Neural cell (in vitro differentiated cells): ENCODE results near the gene VAMP5. TPM values are rescaled to one million over a fixed set of nuclear protein-coding genes. Genes with fewer than 3 reads are reported as not detected.
"Not testable (repeated sequence)": the region's sequence is repeated elsewhere in the genome, so short reads cannot be mapped to it uniquely, and the experiment has no call there.

Experiments used
- H2AFZ ChIP-seq: fragments of 200-600, 300-800 bp; sonication (generic), shearing (Covaris generic); 2 replicates; pipeline ENCODE4 v1.6.0; 2014; ENCODE audit warnings: low read depth, mild to moderate bottlenecking, antibody characterized with exemption, low read length, moderate library complexity
- H3F3A ChIP-seq: fragments of 200-600 bp; shearing (Covaris generic); 2 replicates; pipeline ENCODE4 v1.6.1; 2016; ENCODE audit warnings: mild to moderate bottlenecking, moderate library complexity, mixed read lengths, antibody characterized with exemption, low read length; ENCODE audit not compliant: insufficient read depth, poor library complexity, severe bottlenecking
- H3K27ac ChIP-seq: fragments of 200-600, 300-800 bp; sonication (generic), shearing (Covaris generic); 2 replicates; pipeline ENCODE4 v1.5.1; 2014; ENCODE audit warnings: mild to moderate bottlenecking, low read length, moderate library complexity
- H3K27me3 ChIP-seq: fragments of 300-800, 200-600 bp; sonication (generic), shearing (Covaris generic); 2 replicates; pipeline ENCODE4 v1.6.0; 2014; ENCODE audit warnings: mild to moderate bottlenecking, low read depth, low read length, moderate library complexity; ENCODE audit not compliant: insufficient read depth
- H3K36me3 ChIP-seq: fragments of 300-800, 200-600 bp; sonication (generic), shearing (Covaris generic); 2 replicates; pipeline ENCODE4 v1.5.1; 2014; ENCODE audit warnings: mild to moderate bottlenecking, antibody characterized with exemption, low read length, moderate library complexity; ENCODE audit not compliant: insufficient read depth
- H3K4me2 ChIP-seq: fragments of 300-800, 200-600 bp; sonication (generic), shearing (Covaris generic); 2 replicates; pipeline ENCODE4 v1.6.0; 2014; ENCODE audit warnings: mild to moderate bottlenecking, low read length
- H3K4me3 ChIP-seq: fragments of 300-800, 200-600 bp; sonication (generic), shearing (Covaris generic); 2 replicates; pipeline ENCODE4 v1.5.1; 2014; ENCODE audit warnings: mild to moderate bottlenecking, low read length, moderate library complexity
- H3K79me2 ChIP-seq: fragments of 200-600 bp; shearing (Covaris generic); replicated peaks from 2 replicates; pipeline ENCODE4 v1.6.0; 2014; ENCODE audit warnings: mild to moderate bottlenecking, low read length, moderate library complexity; ENCODE audit not compliant: insufficient read depth
- H3K9ac ChIP-seq: fragments of 300-800, 200-600 bp; sonication (generic), shearing (Covaris generic); 2 replicates; pipeline ENCODE4 v1.6.1; 2016; ENCODE audit warnings: mild to moderate bottlenecking, low read length, mixed read lengths
- H3K9me2 ChIP-seq: fragments of 200-600 bp; shearing (Covaris generic); 2 replicates; pipeline ENCODE4 v1.6.1; 2016; ENCODE audit warnings: mild to moderate bottlenecking, low read length, mixed read lengths; ENCODE audit not compliant: insufficient read depth
- H3K9me3 ChIP-seq: fragments of 200-600, 300-800 bp; sonication (generic), shearing (Covaris generic); 2 replicates; pipeline ENCODE4 v1.6.1; 2016; ENCODE audit warnings: mild to moderate bottlenecking, mixed run types, low read length, moderate library complexity, mixed read lengths
- H4K20me1 ChIP-seq: fragments of 200-600 bp; shearing (Covaris generic); 2 replicates; pipeline ENCODE4 v1.6.1; 2016; ENCODE audit warnings: mild to moderate bottlenecking, mixed run types; ENCODE audit not compliant: insufficient read depth
- CTCF ChIP-seq: fragments of 450-650 bp; IDR thresholded peaks from 2 replicates; pipeline ENCODE4 v1.5.1; 2014; ENCODE audit warnings: antibody characterized with exemption, mild to moderate bottlenecking, moderate library complexity; ENCODE audit not compliant: poor library complexity, severe bottlenecking
- EP300 ChIP-seq: fragments of 450-650 bp; conservative IDR thresholded peaks from 2 replicates; pipeline ENCODE4 v1.6.1; 2014; ENCODE audit warnings: antibody characterized with exemption, mild to moderate bottlenecking, moderate library complexity; ENCODE audit not compliant: poor library complexity, severe bottlenecking
- EZH2 ChIP-seq: fragments of 200-600, 300-800 bp; shearing (Covaris generic), sonication (generic); IDR thresholded peaks from 2 replicates; pipeline ENCODE4 v1.6.1; 2014; ENCODE audit warnings: antibody characterized with exemption, low read length, borderline replicate concordance, mild to moderate bottlenecking; ENCODE audit not compliant: insufficient read depth, poor library complexity, severe bottlenecking
- MXI1 ChIP-seq: fragments of 450-650 bp; conservative IDR thresholded peaks from 2 replicates; pipeline ENCODE4 v1.6.1; 2014; ENCODE audit warnings: antibody characterized with exemption, mild to moderate bottlenecking; ENCODE audit not compliant: poor library complexity, severe bottlenecking
- POLR2AphosphoS5 ChIP-seq: IDR thresholded peaks from 2 replicates; pipeline ENCODE4 v1.6.1; 2012
- RAD21 ChIP-seq: fragments of 450-650 bp; conservative IDR thresholded peaks from 2 replicates; pipeline ENCODE4 v1.6.1; 2014; ENCODE audit warnings: antibody characterized with exemption, mild to moderate bottlenecking, moderate library complexity
- SMC3 ChIP-seq: fragments of 450-650 bp; conservative IDR thresholded peaks from 2 replicates; pipeline ENCODE4 v1.6.1; 2014; ENCODE audit warnings: antibody characterized with exemption, mild to moderate bottlenecking, moderate library complexity; ENCODE audit not compliant: poor library complexity
- TAF1 ChIP-seq: IDR thresholded peaks from 2 replicates; pipeline ENCODE4 v1.6.1; 2012; ENCODE audit warnings: low read depth
- polyA plus RNA-seq: library from polyadenylated mRNA; depleted of rRNA; stranded (reverse); fragments of >200 nt; gene quantifications from 2 replicates; pipeline ENCODE4 v1.2.3, GENCODE V29; 2014
- TF ChIP-seq, protein P1 (sequence below): IDR thresholded peaks from 2 replicates; pipeline ENCODE4 v1.6.1; 2012; ENCODE audit warnings: borderline replicate concordance

The VAMP5 gene
- polyA plus RNA-seq, 1 donor from 2014 or later: not detected

DNA sequence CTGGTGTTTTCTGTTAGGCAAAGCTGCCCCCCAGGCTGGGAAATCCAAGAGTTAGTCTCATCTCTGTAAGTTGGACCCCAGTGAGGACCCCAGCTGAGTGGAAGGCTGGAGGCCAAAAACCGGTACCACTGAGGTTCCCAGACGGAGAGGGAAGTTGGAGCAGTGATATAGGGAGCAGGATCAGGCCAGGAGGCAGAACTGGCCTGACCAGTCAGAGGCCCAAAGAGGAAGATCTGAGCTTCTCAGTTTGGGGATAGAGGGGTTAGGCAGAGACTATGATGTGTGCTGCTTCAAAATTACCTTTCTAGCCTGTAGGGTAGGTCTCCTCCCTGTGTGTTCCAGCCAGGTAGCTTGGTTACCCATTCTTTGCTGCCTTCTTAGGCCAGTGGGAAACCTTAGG lies 6.7 kb downstream of the VAMP5 start:
- H3K79me2 ChIP-seq: peaks cover 4% of the 10 kb centered on the region
- no peaks in the 10 kb centered on the region for H3K36me3 ChIP-seq
- peaks cover 2% of the 10 kb centered on the region for H3K27me3 ChIP-seq
- H3K4me2 ChIP-seq: no peak overlapping the region
- TF ChIP-seq EZH2 (no peak), SMC3 (no peak), MXI1 (no peak), EP300 (no peak), RAD21 (no peak), TAF1 (no peak), CTCF (no peak), POLR2AphosphoS5 (no peak)
- TF ChIP-seq, protein P1, sequence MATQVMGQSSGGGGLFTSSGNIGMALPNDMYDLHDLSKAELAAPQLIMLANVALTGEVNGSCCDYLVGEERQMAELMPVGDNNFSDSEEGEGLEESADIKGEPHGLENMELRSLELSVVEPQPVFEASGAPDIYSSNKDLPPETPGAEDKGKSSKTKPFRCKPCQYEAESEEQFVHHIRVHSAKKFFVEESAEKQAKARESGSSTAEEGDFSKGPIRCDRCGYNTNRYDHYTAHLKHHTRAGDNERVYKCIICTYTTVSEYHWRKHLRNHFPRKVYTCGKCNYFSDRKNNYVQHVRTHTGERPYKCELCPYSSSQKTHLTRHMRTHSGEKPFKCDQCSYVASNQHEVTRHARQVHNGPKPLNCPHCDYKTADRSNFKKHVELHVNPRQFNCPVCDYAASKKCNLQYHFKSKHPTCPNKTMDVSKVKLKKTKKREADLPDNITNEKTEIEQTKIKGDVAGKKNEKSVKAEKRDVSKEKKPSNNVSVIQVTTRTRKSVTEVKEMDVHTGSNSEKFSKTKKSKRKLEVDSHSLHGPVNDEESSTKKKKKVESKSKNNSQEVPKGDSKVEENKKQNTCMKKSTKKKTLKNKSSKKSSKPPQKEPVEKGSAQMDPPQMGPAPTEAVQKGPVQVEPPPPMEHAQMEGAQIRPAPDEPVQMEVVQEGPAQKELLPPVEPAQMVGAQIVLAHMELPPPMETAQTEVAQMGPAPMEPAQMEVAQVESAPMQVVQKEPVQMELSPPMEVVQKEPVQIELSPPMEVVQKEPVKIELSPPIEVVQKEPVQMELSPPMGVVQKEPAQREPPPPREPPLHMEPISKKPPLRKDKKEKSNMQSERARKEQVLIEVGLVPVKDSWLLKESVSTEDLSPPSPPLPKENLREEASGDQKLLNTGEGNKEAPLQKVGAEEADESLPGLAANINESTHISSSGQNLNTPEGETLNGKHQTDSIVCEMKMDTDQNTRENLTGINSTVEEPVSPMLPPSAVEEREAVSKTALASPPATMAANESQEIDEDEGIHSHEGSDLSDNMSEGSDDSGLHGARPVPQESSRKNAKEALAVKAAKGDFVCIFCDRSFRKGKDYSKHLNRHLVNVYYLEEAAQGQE: no peak
- no peaks in the 10 kb centered on the region for H3K9me2 ChIP-seq
- no peak overlapping the region for H3K27ac ChIP-seq
- no peaks in the 10 kb centered on the region for H4K20me1 ChIP-seq
- H3K9ac ChIP-seq: no peak overlapping the region
- H3F3A ChIP-seq: no peaks in the 10 kb centered on the region
- no peak overlapping the region for H2AFZ ChIP-seq
- H3K4me3 ChIP-seq: no peak overlapping the region
- H3K9me3 ChIP-seq: no peaks in the 10 kb centered on the region

DNA sequence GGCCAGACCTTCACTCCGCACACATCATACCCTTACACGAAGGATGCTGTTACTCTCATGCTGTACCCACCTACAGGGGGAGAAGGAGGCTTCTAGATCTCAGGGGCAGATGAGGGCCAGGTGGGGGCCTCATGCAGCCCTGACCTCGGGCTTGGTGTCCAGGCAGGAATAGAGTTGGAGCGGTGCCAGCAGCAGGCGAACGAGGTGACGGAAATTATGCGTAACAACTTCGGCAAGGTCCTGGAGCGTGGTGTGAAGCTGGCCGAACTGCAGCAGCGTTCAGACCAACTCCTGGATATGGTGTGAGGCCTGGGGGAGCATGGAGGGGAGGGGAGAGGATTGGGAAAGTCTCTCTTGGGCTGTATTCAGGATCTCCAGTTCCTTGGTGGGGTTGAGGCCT lies 7.3 kb downstream of the VAMP5 start:
- no peak for TF ChIP-seq TAF1
- TF ChIP-seq EZH2: no peak
- no peak for TF ChIP-seq SMC3
- TF ChIP-seq RAD21: no peak
- TF ChIP-seq MXI1: no peak
- no peak for TF ChIP-seq POLR2AphosphoS5
- no peak for TF ChIP-seq EP300
- TF ChIP-seq CTCF: no peak
- TF ChIP-seq, protein P1: no peak
- Histone ChIP-seq H3F3A (no peaks in the 10 kb centered on the region), H3K27ac (no peak overlapping the region), H3K9ac (no peak overlapping the region), H3K4me3 (no peak overlapping the region), H4K20me1 (no peaks in the 10 kb centered on the region), H3K27me3 (no peaks in the 10 kb centered on the region), H3K4me2 (no peak overlapping the region), H3K9me2 (no peaks in the 10 kb centered on the region), H3K79me2 (peaks cover 10% of the 10 kb centered on the region), H3K9me3 (no peaks in the 10 kb centered on the region), H2AFZ (no peak overlapping the region), H3K36me3 (no peaks in the 10 kb centered on the region)

DNA sequence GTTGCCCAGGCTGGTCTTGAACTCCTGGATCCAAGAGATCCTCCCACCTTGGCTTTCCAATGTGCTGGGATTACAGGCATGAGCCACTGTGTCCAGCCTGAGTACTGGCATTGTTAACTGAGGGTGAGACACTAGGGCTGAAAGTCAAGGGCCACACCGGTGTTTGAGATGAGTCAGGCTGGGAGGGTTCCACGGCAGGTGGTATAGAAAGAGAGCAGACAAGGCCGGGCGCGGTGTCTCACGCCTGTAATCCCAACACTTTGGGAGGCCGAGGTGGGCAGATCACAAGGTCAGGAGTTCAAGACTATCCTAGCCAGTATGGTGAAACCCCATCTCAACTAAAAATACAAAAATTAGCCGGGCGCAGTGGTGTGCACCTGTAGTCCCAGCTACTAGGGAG lies 8.1 kb downstream of the VAMP5 start:
- not testable (repeated sequence) for H2AFZ ChIP-seq, H3K4me3 ChIP-seq, H3K9me2 ChIP-seq, H3K36me3 ChIP-seq, H3K4me2 ChIP-seq, H3K27ac ChIP-seq, H3K27me3 ChIP-seq, H3K9ac ChIP-seq, H3K9me3 ChIP-seq, H3F3A ChIP-seq, H4K20me1 ChIP-seq
- peaks cover 11% of the 10 kb centered on the region for H3K79me2 ChIP-seq
